ENCODE measurements around the gene TMCC2. TPM values are rescaled to one million over a fixed set of nuclear protein-coding genes. Genes with fewer than 3 reads are reported as not detected.
A peak's percentile ranks its signal among the peaks of the same experiment; 100 is the strongest.

The TMCC2 gene
- total RNA-seq, 1 donor from 2014 or later: 5.6 TPM

- Mint-ChIP-seq H3K27me3 (ENCODE audit: unreplicated experiment) (peaks cover 15% of the 10 kb centered on the region), H3K4me3 (ENCODE audit: unreplicated experiment) (no peak overlapping the region), H3K36me3 (ENCODE audit: low read depth, unreplicated experiment) (peaks cover 13% of the 10 kb centered on the region), H3K9me3 (ENCODE audit: unreplicated experiment) (no peaks in the 10 kb centered on the region), H3K4me1 (ENCODE audit: unreplicated experiment) (peaks cover 21% of the 10 kb centered on the region), H3K27ac (ENCODE audit: unreplicated experiment) (no peak overlapping the region)
- TF ChIP-seq, protein P1, sequence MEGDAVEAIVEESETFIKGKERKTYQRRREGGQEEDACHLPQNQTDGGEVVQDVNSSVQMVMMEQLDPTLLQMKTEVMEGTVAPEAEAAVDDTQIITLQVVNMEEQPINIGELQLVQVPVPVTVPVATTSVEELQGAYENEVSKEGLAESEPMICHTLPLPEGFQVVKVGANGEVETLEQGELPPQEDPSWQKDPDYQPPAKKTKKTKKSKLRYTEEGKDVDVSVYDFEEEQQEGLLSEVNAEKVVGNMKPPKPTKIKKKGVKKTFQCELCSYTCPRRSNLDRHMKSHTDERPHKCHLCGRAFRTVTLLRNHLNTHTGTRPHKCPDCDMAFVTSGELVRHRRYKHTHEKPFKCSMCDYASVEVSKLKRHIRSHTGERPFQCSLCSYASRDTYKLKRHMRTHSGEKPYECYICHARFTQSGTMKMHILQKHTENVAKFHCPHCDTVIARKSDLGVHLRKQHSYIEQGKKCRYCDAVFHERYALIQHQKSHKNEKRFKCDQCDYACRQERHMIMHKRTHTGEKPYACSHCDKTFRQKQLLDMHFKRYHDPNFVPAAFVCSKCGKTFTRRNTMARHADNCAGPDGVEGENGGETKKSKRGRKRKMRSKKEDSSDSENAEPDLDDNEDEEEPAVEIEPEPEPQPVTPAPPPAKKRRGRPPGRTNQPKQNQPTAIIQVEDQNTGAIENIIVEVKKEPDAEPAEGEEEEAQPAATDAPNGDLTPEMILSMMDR (IDR thresholded peaks at IDR 0.05; ENCODE audit: unreplicated experiment): no peak
- no peak for DNase-seq (ENCODE audit: low spot score)
Measured at GRCh38 chr1:205271745-205272144, 44.0 kb downstream of the TMCC2 start.

DNA sequence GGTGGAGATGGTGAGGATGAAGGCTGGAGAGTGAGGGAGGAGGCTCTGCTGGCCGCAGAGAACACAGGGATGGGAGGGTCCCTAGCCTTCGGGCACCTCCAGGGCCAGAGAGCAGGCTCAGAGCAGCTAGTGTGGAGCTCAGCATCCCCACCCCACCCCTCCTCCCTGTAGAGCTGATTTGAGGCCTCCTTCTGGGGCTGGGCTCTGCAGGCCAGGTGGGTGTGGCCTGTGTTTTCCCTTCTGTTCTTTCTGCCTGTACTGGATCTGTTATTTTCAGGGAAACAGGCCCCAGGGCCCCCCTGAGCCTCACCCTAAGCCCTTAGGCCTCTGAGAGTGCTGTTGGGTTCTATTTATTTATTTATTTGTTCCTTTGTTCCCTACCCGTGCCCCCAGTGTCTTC lies 44.8 kb downstream of the TMCC2 start:
- no peaks in the 10 kb centered on the region for H3K9me3 Mint-ChIP-seq (ENCODE audit: unreplicated experiment)
- H3K4me3 Mint-ChIP-seq (ENCODE audit: unreplicated experiment): no peak overlapping the region
- TF ChIP-seq, protein P1 (IDR thresholded peaks at IDR 0.05; ENCODE audit: unreplicated experiment): no peak
- no peak for DNase-seq (ENCODE audit: low spot score)
- H3K27ac Mint-ChIP-seq (ENCODE audit: unreplicated experiment): no peak overlapping the region
- peaks cover 15% of the 10 kb centered on the region for H3K4me1 Mint-ChIP-seq (ENCODE audit: unreplicated experiment)
- peaks cover 13% of the 10 kb centered on the region for H3K36me3 Mint-ChIP-seq (ENCODE audit: low read depth, unreplicated experiment)
- H3K27me3 Mint-ChIP-seq (ENCODE audit: unreplicated experiment): peaks cover 14% of the 10 kb centered on the region

- peaks cover 13% of the 10 kb centered on the region for H3K36me3 Mint-ChIP-seq (ENCODE audit: low read depth, unreplicated experiment)
- H3K4me1 Mint-ChIP-seq (ENCODE audit: unreplicated experiment): peaks cover 11% of the 10 kb centered on the region
- peak; percentile 84 for DNase-seq (ENCODE audit: low spot score)
- no peak overlapping the region for H3K4me3 Mint-ChIP-seq (ENCODE audit: unreplicated experiment)
- H3K27ac Mint-ChIP-seq (ENCODE audit: unreplicated experiment): no peak overlapping the region
- peaks cover 14% of the 10 kb centered on the region for H3K27me3 Mint-ChIP-seq (ENCODE audit: unreplicated experiment)
- TF ChIP-seq, protein P1 (IDR thresholded peaks at IDR 0.05; ENCODE audit: unreplicated experiment): peak; percentile 95
- no peaks in the 10 kb centered on the region for H3K9me3 Mint-ChIP-seq (ENCODE audit: unreplicated experiment)
Measured at GRCh38 chr1:205273551-205273982, 45.8 kb downstream of the TMCC2 start.

GRCh38 chr1:205274041-205274691 lies 46.4 kb downstream of the TMCC2 start:
- no peak overlapping the region for H3K4me3 Mint-ChIP-seq (ENCODE audit: unreplicated experiment)
- peaks cover 14% of the 10 kb centered on the region for H3K27me3 Mint-ChIP-seq (ENCODE audit: unreplicated experiment)
- peaks cover 11% of the 10 kb centered on the region for H3K4me1 Mint-ChIP-seq (ENCODE audit: unreplicated experiment)
- no peaks in the 10 kb centered on the region for H3K9me3 Mint-ChIP-seq (ENCODE audit: unreplicated experiment)
- no peak overlapping the region for H3K27ac Mint-ChIP-seq (ENCODE audit: unreplicated experiment)
- H3K36me3 Mint-ChIP-seq (ENCODE audit: low read depth, unreplicated experiment): peaks cover 13% of the 10 kb centered on the region
- TF ChIP-seq, protein P1 (IDR thresholded peaks at IDR 0.05; ENCODE audit: unreplicated experiment): no peak
- no peak for DNase-seq (ENCODE audit: low spot score)

- TF ChIP-seq, protein P1 (IDR thresholded peaks at IDR 0.05; ENCODE audit: unreplicated experiment): no peak
- H3K4me3 Mint-ChIP-seq (ENCODE audit: unreplicated experiment): no peak overlapping the region
- no peak for DNase-seq (ENCODE audit: low spot score)
- no peak overlapping the region for H3K27ac Mint-ChIP-seq (ENCODE audit: unreplicated experiment)
- H3K9me3 Mint-ChIP-seq (ENCODE audit: unreplicated experiment): no peaks in the 10 kb centered on the region
- peaks cover 14% of the 10 kb centered on the region for H3K27me3 Mint-ChIP-seq (ENCODE audit: unreplicated experiment)
- H3K36me3 Mint-ChIP-seq (ENCODE audit: low read depth, unreplicated experiment): peaks cover 13% of the 10 kb centered on the region
- peaks cover 11% of the 10 kb centered on the region for H3K4me1 Mint-ChIP-seq (ENCODE audit: unreplicated experiment)
Measured at GRCh38 chr1:205275133-205275532, 47.4 kb downstream of the TMCC2 start.

Data from endothelial cell (in vitro differentiated cells).